Uterus (tissue), 4 donors: ENCODE measurements around the gene IL37. TPM values are rescaled to one million over a fixed set of nuclear protein-coding genes. Genes with fewer than 3 reads are reported as not detected.

Experiments
- DNase-seq, 2 donors: peaks; one replicate each; pipeline ENCODE4 v3.0.0-alpha.2; 2019 to 2020
- H3K27ac ChIP-seq, 2 donors: fragments of 200-600 bp; sonication (generic); 1 replicate in 1 of 2; 2 replicates in 1 of 2; pipeline ENCODE4 v1.5.1; 2016 to 2018
- H3K27me3 ChIP-seq, 2 donors: fragments of 200-600 bp; sonication (generic); one replicate each; pipeline ENCODE4 v1.5.1; 2018 to 2019; ENCODE audit warnings: control low read depth in 1 of 2
- H3K36me3 ChIP-seq, 2 donors: fragments of 200-600 bp; sonication (generic); one replicate each; pipeline ENCODE4 v1.5.1; 2019; ENCODE audit warnings: control low read depth in 1 of 2
- H3K4me1 ChIP-seq, 2 donors: fragments of 200-600 bp; sonication (generic); one replicate each; pipeline ENCODE4 v1.5.1; 2018 to 2019; ENCODE audit warnings: control low read depth in 1 of 2
- H3K4me3 ChIP-seq, 2 donors: fragments of 200-600 bp; sonication (generic); 1 replicate in 1 of 2; 2 replicates in 1 of 2; pipeline ENCODE4 v1.5.1; 2018 to 2019; ENCODE audit warnings: mild to moderate bottlenecking in 1 of 2
- H3K9me3 ChIP-seq, 2 donors: fragments of 200-600 bp; sonication (generic); one replicate each; pipeline ENCODE4 v1.5.1; 2019; ENCODE audit warnings: control low read depth in 1 of 2
- CTCF ChIP-seq, 4 experiments: fragments of 200-600 bp in 2 of 4; fragments of 450-650 bp in 2 of 4; sonication (generic) in 2 of 4; IDR thresholded peaks; one replicate each; pipeline ENCODE4 v1.5.1; 2016 to 2019; ENCODE audit warnings: antibody characterized with exemption in 4 of 4, mild to moderate bottlenecking in 2 of 4, moderate library complexity in 1 of 4
- POLR2A ChIP-seq, 2 donors: fragments of 450-650 bp; IDR thresholded peaks; one replicate each; pipeline ENCODE4 v1.6.1; 2016; ENCODE audit warnings: antibody characterized with exemption in 2 of 2, mild to moderate bottlenecking in 1 of 2, moderate library complexity in 1 of 2
- intact Hi-C: fragments of 100-400 bp; cut with DNase I; formaldehyde crosslinking; loops from one replicate; pipeline ENCODE4 v1.15.1; 2023; ENCODE audit warnings: low total_unique reads
- total RNA-seq, 4 donors: library from RNA; depleted of rRNA in 3 of 4; stranded (reverse); fragments of >200 nt in 3 of 4; gene quantifications; one replicate each; pipeline versions ENCODE4 v1.1.0 to v1.2.4, GENCODE V29; 2014 to 2023
- donor health status: DM: yes; HTN: yes; CAD: no.

Gene IL37
- total RNA-seq, 4 donors from 2014 or later, result not detected

GRCh38 chr2:112967023-112967422 is 56.1 kb downstream of the IL37 start:
- Histone ChIP-seq H3K27me3 (no peaks in the 10 kb centered on the region), H3K4me3 (no peak overlapping the region), H3K9me3 (no peaks in the 10 kb centered on the region), H3K27ac (no peak overlapping the region), H3K4me1 (no peaks in the 10 kb centered on the region), H3K36me3 (no peaks in the 10 kb centered on the region)
- TF ChIP-seq POLR2A (IDR thresholded peaks at IDR 0.05), result no peak
- TF ChIP-seq CTCF (IDR thresholded peaks at IDR 0.05), result no peak
- intact Hi-C loops, result no loop called here
- DNase-seq, result no peak

Other genes with a start within 250 kb of the IL37 start
- not detected for gene NT5DC4, start 190.1 kb upstream of the IL37 start, total RNA-seq
- 1 to 10 TPM in 1 of 4 donors, not detected in 3; 8.8 TPM for gene CKAP2L, start 146.6 kb upstream of the IL37 start, total RNA-seq
- under 1 TPM in 1 of 4 donors, not detected in 3; 0.41 TPM for gene IL1A, start 126.7 kb upstream of the IL37 start, total RNA-seq
- under 1 TPM in 1 of 4 donors, not detected in 3; 0.26 TPM for gene IL1B, start 74.4 kb upstream of the IL37 start, total RNA-seq
- not detected for gene IL36G, start 66.8 kb downstream of the IL37 start, total RNA-seq
- not detected for gene IL36A, start 94.3 kb downstream of the IL37 start, total RNA-seq
- gene IL36B, start 141.7 kb downstream of the IL37 start, total RNA-seq, result not detected
- not detected for gene IL36RN, start 148.0 kb downstream of the IL37 start, total RNA-seq
- not detected for gene IL1F10, start 156.8 kb downstream of the IL37 start, total RNA-seq
- gene IL1RN, start 216.4 kb downstream of the IL37 start, total RNA-seq, result under 1 TPM in 1 of 4 donors, not detected in 3; 0.77 TPM